Body of pancreas (tissue), 4 donors: ENCODE results near the gene ELK4. TPM values are rescaled to one million over a fixed set of nuclear protein-coding genes. Genes with fewer than 3 reads are reported as not detected.

Experiments
- ATAC-seq: fragments of 150-250 bp; one replicate; pipeline ENCODE4 v1.9.1; 2016
- DNase-seq, 4 donors: peaks; one replicate each; pipeline ENCODE4 v3.0.0-alpha.2; 2019
- H3K27ac ChIP-seq, 4 donors: fragments of 200-600 bp; sonication (generic); 1 replicate in 3 of 4; 2 replicates in 1 of 4; pipeline versions ENCODE4 v1.5.1 to v1.6.1; 2016 to 2019; ENCODE audit warnings: mild to moderate bottlenecking in 1 of 4, mixed read lengths in 1 of 4, moderate library complexity in 1 of 4
- H3K27me3 ChIP-seq, 2 donors: fragments of 200-600 bp; sonication (generic); one replicate each; pipeline ENCODE4 v1.6.0; 2016; ENCODE audit warnings: mild to moderate bottlenecking in 1 of 2
- H3K36me3 ChIP-seq, 2 donors: fragments of 200-600 bp; sonication (generic); replicated peaks in 1 of 2; 2 replicates each; pipeline ENCODE4 v1.5.1; 2016; ENCODE audit warnings: low read depth in 2 of 2; ENCODE audit not compliant: insufficient read depth in 1 of 2
- H3K4me1 ChIP-seq: fragments of 200-600 bp; sonication (generic); one replicate; pipeline ENCODE4 v1.6.0; 2016
- H3K4me3 ChIP-seq, 2 donors: fragments of 200-600 bp; sonication (generic); 1 replicate in 1 of 2; 2 replicates in 1 of 2; pipeline ENCODE4 v1.5.1; 2016 to 2019
- H3K9me3 ChIP-seq, 3 donors: fragments of 200-600 bp; sonication (generic); 1 replicate in 2 of 3; 2 replicates in 1 of 3; pipeline ENCODE4 v1.5.1; 2016
- CTCF ChIP-seq, 7 experiments: fragments of 450-650 bp in 4 of 7; fragments of 200-600 bp in 3 of 7; sonication (generic) in 3 of 7; IDR thresholded peaks; one replicate each; pipeline ENCODE4 v1.5.1; 2016 to 2019; ENCODE audit warnings: antibody characterized with exemption in 7 of 7
- POLR2A ChIP-seq, 3 donors: fragments of 450-650 bp; IDR thresholded peaks; one replicate each; pipeline ENCODE4 v1.6.1; 2016; ENCODE audit warnings: antibody characterized with exemption in 3 of 3, mild to moderate bottlenecking in 2 of 3
- WGBS, 2 donors: methylation state at CpG; one replicate each; pipeline ENCODE4 v1.1.5; 2017; 5-methylcytosine and 5-hydroxymethylcytosine counted together
- intact Hi-C: fragments of 100-400 bp; cut with DNase I; formaldehyde crosslinking; loops from one replicate; pipeline ENCODE4 v1.15.1; 2023
- total RNA-seq, 2 donors: library from RNA; depleted of rRNA; stranded (reverse); fragments of >200 nt; gene quantifications; one replicate each; pipeline ENCODE4 v1.1.0, GENCODE V29; 2016

ELK4 gene
- total RNA-seq, 2 donors from 2014 or later, result 16.6 to 17.8 TPM

- TF ChIP-seq POLR2A (IDR thresholded peaks at IDR 0.05) (no peak), CTCF (IDR thresholded peaks at IDR 0.05) (no peak)
- no peaks in the 10 kb centered on the region for H3K27me3 ChIP-seq
- no peak for ATAC-seq
- WGBS, 2 donors, result 78 to 84% methylated on average over 4 of the region's 4 CpGs
- intact Hi-C loops, result no loop called here
- no peaks in the 10 kb centered on the region for H3K9me3 ChIP-seq
- DNase-seq, result no peak
- peaks cover 18% of the 10 kb centered on the region for H3K4me1 ChIP-seq
- H3K4me3 ChIP-seq, result no peak overlapping the region
- no peak overlapping the region for H3K27ac ChIP-seq
- no peaks in the 10 kb centered on the region for H3K36me3 ChIP-seq
Measured at GRCh38 chr1:205571747-205572146, 60.1 kb downstream of the ELK4 start.

- WGBS, 2 donors, result 81 to 84% methylated on average over 2 of the region's 2 CpGs
- H3K36me3 ChIP-seq, result no peaks in the 10 kb centered on the region
- DNase-seq (no peak), ATAC-seq (no peak)
- H3K9me3 ChIP-seq, result no peaks in the 10 kb centered on the region
- H3K4me1 ChIP-seq, result peaks cover 24% of the 10 kb centered on the region
- intact Hi-C loops, result no loop called here
- no peak overlapping the region for H3K27ac ChIP-seq
- H3K27me3 ChIP-seq, result no peaks in the 10 kb centered on the region
- no peak overlapping the region for H3K4me3 ChIP-seq
- TF ChIP-seq POLR2A (IDR thresholded peaks at IDR 0.05) (no peak), CTCF (IDR thresholded peaks at IDR 0.05) (no peak)
Measured at GRCh38 chr1:205570796-205571537, 60.8 kb downstream of the ELK4 start.

- intact Hi-C loops, result no loop called here
- Histone ChIP-seq H3K4me1 (peaks cover 23% of the 10 kb centered on the region), H3K9me3 (no peaks in the 10 kb centered on the region), H3K36me3 (no peaks in the 10 kb centered on the region), H3K4me3 (no peak overlapping the region), H3K27me3 (no peaks in the 10 kb centered on the region), H3K27ac (no peak overlapping the region)
- TF ChIP-seq CTCF (IDR thresholded peaks at IDR 0.05) (no peak), POLR2A (IDR thresholded peaks at IDR 0.05) (no peak)
- DNase-seq, result no peak
- no peak for ATAC-seq
- WGBS, 2 donors, result 93 to 95% methylated on average over 7 of the region's 7 CpGs
Measured at GRCh38 chr1:205570173-205570501, 61.7 kb downstream of the ELK4 start.

GRCh38 chr1:205569411-205570172 lies 62.2 kb downstream of the ELK4 start:
- H3K36me3 ChIP-seq, result no peaks in the 10 kb centered on the region
- WGBS, 2 donors, result 25 to 40% methylated on average over 6 to 20 of the region's 22 CpGs
- DNase-seq (no peak), ATAC-seq (no peak)
- intact Hi-C loops, result no loop called here
- no peak overlapping the region for H3K4me3 ChIP-seq
- no peaks in the 10 kb centered on the region for H3K9me3 ChIP-seq
- peaks cover 18% of the 10 kb centered on the region for H3K4me1 ChIP-seq
- TF ChIP-seq CTCF (IDR thresholded peaks at IDR 0.05), result no peak
- TF ChIP-seq POLR2A (IDR thresholded peaks at IDR 0.05), result no peak
- no peaks in the 10 kb centered on the region for H3K27me3 ChIP-seq
- no peak overlapping the region for H3K27ac ChIP-seq
